Left lung (tissue), 10 donors: ENCODE data around the gene TSHZ3. TPM values are rescaled to one million over a fixed set of nuclear protein-coding genes. Genes with fewer than 3 reads are reported as not detected.
A peak's percentile ranks its signal among the peaks of the same experiment; 100 is the strongest.

Source experiments
- ATAC-seq: fragments of 200-7000 bp; cut with Tn5 transposase; one replicate; pipeline ENCODE4 v1.9.1; 2020; ENCODE audit warnings: moderate library complexity
- DNase-seq, 4 donors: peaks; one replicate each; pipeline ENCODE4 v3.0.0-alpha.2; 2013 to 2020
- H3K27ac ChIP-seq, 2 donors: fragments of 200-600 bp; sonication (generic) in 1 of 2; one replicate each; pipeline versions ENCODE4 v1.5.0 to v1.8.0; 2020 to 2021
- H3K27me3 ChIP-seq, 2 donors: fragments of 200-600 bp; sonication (generic) in 1 of 2; one replicate each; pipeline versions ENCODE4 v1.5.0 to v1.8.0; 2020 to 2021
- H3K36me3 ChIP-seq, 2 donors: fragments of 200-600 bp; sonication (generic) in 1 of 2; one replicate each; pipeline versions ENCODE4 v1.5.0 to v1.8.0; 2020 to 2021
- H3K4me1 ChIP-seq, 2 donors: fragments of 200-600 bp; one replicate each; pipeline ENCODE4 v1.8.0; 2021
- H3K4me3 ChIP-seq, 2 donors: fragments of 200-600 bp; sonication (generic) in 1 of 2; one replicate each; pipeline versions ENCODE4 v1.5.0 to v1.8.0; 2020 to 2021; ENCODE audit warnings: mild to moderate bottlenecking in 1 of 2
- H3K9me3 ChIP-seq, 2 donors: fragments of 200-600 bp; sonication (generic) in 1 of 2; one replicate each; pipeline versions ENCODE4 v1.5.0 to v1.8.0; 2020 to 2021
- CTCF ChIP-seq, 2 donors: fragments of 200-600 bp; sonication (generic) in 1 of 2; IDR thresholded peaks; one replicate each; pipeline versions ENCODE4 v1.5.0 to v1.8.0; 2021; ENCODE audit warnings: antibody characterized with exemption in 2 of 2
- intact Hi-C, 2 donors: fragments of 100-400 bp; cut with DNase I; formaldehyde crosslinking; loops; one replicate each; pipeline versions ENCODE4 v1.11.2 to v1.14.2; 2022
- polyA plus RNA-seq, 6 donors: library from polyadenylated mRNA; unstranded; fragments of 120-200 nt; gene quantifications; one replicate each; pipeline ENCODE4 v1.2.1, GENCODE V29; 2013; ENCODE audit not compliant: insufficient read length in 6 of 6
- total RNA-seq, 2 donors: library from RNA; stranded (reverse); fragmentation: NEBNext Ultra II Directional; extraction: Animal tissue kit (Norgen Biotek cat#: 25700); gene quantifications; one replicate each; pipeline ENCODE4 v1.2.1, GENCODE V29; 2021
- donor health status: DM: no; HTN: yes; CAD: no.
- donor health status: DM: no; HTN: no; CAD: no.

TSHZ3 gene
- total and polyA plus RNA-seq, 8 donors: 6.7 to 42.9 (median 35.2) TPM

GRCh38 chr19:31284621-31285020 is 64.6 kb downstream of the TSHZ3 start:
- Histone ChIP-seq H3K9me3 (no peaks in the 10 kb centered on the region), H3K4me1 (no peaks in the 10 kb centered on the region), H3K27me3 (no peaks in the 10 kb centered on the region), H3K4me3 (no peak overlapping the region), H3K36me3 (peaks cover 0 to 1% of the 10 kb centered on the region in 2 donors), H3K27ac (no peak overlapping the region)
- DNase-seq (peak in 1 of 4 donors; percentile 3), ATAC-seq (no peak)
- no peak for TF ChIP-seq CTCF (IDR thresholded peaks at IDR 0.05)
- intact Hi-C loops: no loop called here

- H3K27ac ChIP-seq: no peak overlapping the region
- H3K4me1 ChIP-seq: no peaks in the 10 kb centered on the region
- peak in 1 of 4 donors; percentile 17 for DNase-seq
- no peak overlapping the region for H3K4me3 ChIP-seq
- no peaks in the 10 kb centered on the region for H3K27me3 ChIP-seq
- TF ChIP-seq CTCF (IDR thresholded peaks at IDR 0.05): no peak
- H3K9me3 ChIP-seq: no peaks in the 10 kb centered on the region
- intact Hi-C loops: no loop called here
- ATAC-seq: no peak
- peaks cover 0 to 11% of the 10 kb centered on the region in 2 donors for H3K36me3 ChIP-seq
These were observed 65.5 kb downstream of the TSHZ3 start for GRCh38 chr19:31283701-31284100.

GRCh38 chr19:31282346-31282745 is 66.9 kb downstream of the TSHZ3 start:
- Histone ChIP-seq H3K36me3 (peaks cover 0 to 24% of the 10 kb centered on the region in 2 donors), H3K9me3 (no peaks in the 10 kb centered on the region), H3K27ac (no peak overlapping the region), H3K27me3 (no peaks in the 10 kb centered on the region), H3K4me3 (no peak overlapping the region), H3K4me1 (no peaks in the 10 kb centered on the region)
- ATAC-seq: no peak
- intact Hi-C loops: no loop called here
- peak in 1 of 4 donors; percentile 25 for DNase-seq
- TF ChIP-seq CTCF (IDR thresholded peaks at IDR 0.05): no peak

- ATAC-seq (no peak), DNase-seq (peak in 2 of 4 donors; percentile 6 to 17)
- Histone ChIP-seq H3K4me3 (no peak overlapping the region), H3K36me3 (peaks cover 0 to 30% of the 10 kb centered on the region in 2 donors), H3K27me3 (no peaks in the 10 kb centered on the region), H3K27ac (no peak overlapping the region), H3K9me3 (no peaks in the 10 kb centered on the region), H3K4me1 (no peaks in the 10 kb centered on the region)
- no peak for TF ChIP-seq CTCF (IDR thresholded peaks at IDR 0.05)
- intact Hi-C loops: no loop called here
These were observed 68.8 kb downstream of the TSHZ3 start for GRCh38 chr19:31280287-31281006.

- Histone ChIP-seq H3K4me3 (no peak overlapping the region), H3K4me1 (no peaks in the 10 kb centered on the region), H3K27ac (no peak overlapping the region), H3K9me3 (no peaks in the 10 kb centered on the region), H3K27me3 (no peaks in the 10 kb centered on the region), H3K36me3 (peaks cover 0 to 30% of the 10 kb centered on the region in 2 donors)
- ATAC-seq: no peak
- no peak for TF ChIP-seq CTCF (IDR thresholded peaks at IDR 0.05)
- intact Hi-C loops: no loop called here
- peak in 2 of 4 donors; percentile 15 to 65 for DNase-seq
These were observed 69.8 kb downstream of the TSHZ3 start for GRCh38 chr19:31279436-31279765.
